Stimulated activated CD8-positive, alpha-beta memory T cell treated with anti-CD3 and anti-CD28 coated beads, Interleukin-2, amount 100 ng/mL, for 48 hours (primary cell): ENCODE results near the gene PDSS1.

Experiments
- DNase-seq, 2 donors: peaks; one replicate each; pipeline ENCODE4 v3.0.0-alpha.2; 2020; ENCODE audit warnings: low read depth in 2 of 2

PDSS1 gene

DNA sequence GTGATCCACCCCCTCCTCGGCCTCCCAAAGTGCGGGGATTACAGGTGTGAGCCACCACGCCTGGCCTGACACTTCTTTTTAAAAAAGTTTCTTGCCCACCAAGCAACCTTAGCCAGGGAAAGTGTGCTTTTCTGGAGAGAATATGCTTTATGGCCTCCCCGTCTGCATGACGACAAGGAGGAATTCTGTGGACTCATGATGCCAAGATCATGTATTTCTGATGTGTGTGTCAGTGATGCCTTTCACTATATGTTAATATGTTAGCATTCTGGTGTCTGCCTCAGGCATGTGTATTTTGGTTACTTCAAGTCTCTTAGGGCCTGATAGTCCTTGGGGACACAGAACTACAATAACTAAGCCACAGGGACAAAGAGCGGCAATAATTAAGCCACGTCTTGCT is 2.1 kb downstream of the PDSS1 start:
- DNase-seq, result no peak

DNA sequence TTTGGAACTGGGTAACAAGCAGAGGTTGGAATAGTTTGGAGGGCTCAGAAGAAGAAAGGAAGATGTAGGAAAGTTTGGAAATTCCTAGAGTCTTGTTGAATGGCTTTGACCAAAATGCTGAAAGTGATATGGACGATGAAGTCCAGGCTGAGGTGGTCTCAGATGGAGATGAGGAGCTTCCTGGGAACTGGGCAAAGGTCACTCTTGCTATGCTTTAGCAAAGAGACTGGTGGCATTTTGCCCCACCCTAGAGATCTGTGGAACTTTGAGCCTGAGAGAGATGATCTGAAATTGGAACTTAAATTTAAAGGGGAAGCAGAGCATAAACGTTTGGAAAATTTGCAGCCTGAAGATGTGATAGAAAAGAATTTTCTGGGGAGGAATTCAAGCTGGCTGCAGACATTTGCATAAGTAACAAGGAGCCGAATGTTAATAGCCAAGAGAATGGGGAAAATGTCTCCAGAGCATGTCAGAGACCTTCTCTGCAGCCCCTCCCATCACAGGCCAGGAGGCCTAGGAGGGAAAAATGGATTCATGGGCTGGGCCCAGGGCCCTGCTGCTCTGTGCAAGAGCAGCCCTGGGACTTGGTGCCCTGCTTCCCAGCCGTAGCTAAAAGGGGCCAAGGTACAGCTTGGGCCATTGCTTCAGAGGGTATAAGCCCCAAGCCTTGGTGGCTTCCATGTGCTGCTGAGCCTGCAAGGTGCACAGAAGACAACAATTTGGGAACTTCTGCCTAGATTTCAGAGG is 3.6 kb downstream of the PDSS1 start:
- no peak for DNase-seq

DNA sequence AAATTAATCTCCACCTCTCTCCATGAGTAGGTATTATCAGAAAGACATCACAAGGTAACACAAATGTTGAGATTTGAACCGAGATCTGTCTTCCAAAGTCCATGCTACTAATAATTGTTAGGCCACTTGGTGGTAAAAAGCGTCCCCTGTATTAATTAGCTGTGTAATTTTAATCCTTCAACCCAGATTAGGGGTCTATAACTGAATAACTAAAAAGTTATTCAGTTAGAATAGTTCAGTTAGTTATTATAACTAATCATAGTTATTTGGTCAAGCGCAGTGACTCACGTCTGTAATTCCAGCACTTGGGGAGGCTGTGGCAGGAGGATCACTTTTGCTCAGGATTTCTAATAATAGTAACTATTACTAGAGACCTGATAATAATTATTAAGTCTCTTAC is 5.6 kb downstream of the PDSS1 start:
- DNase-seq, result no peak

DNA sequence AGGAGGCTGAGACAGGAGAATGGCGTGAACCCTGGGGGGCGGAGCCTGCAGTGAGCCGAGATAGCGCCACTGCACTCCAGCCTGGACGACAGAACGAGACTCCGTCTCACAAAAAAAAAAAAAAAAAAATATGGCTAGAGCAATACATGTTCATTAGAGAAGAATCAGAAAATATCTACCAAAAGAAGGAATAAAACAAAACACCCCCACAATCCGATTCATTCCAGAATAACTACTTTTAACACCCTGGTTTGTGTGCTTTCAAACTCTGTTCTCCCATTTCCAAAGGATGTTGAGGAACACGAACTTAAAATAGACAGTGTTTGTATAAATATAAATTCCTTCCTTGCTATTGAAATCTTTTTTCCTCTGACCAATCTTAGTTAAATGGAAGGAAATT is 6.5 kb downstream of the PDSS1 start:
- DNase-seq, result no peak

DNA sequence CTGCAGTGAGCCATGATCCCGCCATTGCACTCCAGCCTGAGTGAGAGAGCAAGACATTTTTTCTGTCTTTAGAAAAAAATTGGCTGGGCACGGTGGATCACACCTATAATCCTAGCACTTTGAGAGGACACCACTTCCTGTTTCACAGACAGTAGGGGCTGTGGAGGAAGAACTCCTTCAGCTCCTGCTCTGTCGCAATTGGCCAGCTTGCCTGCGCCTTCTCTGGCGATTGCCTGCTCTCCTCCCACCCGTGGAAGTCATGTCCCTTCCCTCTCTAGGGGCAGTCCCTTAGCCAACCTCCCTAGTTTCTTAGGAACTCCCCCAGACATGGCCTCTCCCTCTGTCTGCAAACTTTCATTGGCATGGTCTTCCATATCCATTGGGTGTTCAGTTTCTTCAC is 8.7 kb downstream of the PDSS1 start:
- DNase-seq, result no peak

DNA sequence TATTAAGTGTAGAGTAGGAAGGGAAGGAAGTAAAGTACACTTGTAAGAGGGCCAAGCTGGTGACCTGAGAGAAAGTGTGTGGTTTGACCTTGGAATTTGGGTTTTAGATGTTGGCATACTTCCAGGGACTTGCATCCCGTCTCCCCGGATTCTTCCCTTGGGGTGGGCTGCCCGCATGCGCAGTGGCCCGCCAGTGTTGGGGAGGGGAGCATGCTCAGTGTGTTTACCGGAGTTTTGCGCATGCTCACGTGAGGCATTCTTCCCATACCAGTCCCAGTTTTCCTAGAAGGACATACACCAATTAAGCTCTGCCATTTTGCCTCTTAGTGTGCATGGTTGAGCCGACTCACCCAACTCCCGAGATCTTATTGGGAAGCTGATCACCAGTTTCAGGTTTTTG is 9.4 kb downstream of the PDSS1 start:
- no peak for DNase-seq

DNA sequence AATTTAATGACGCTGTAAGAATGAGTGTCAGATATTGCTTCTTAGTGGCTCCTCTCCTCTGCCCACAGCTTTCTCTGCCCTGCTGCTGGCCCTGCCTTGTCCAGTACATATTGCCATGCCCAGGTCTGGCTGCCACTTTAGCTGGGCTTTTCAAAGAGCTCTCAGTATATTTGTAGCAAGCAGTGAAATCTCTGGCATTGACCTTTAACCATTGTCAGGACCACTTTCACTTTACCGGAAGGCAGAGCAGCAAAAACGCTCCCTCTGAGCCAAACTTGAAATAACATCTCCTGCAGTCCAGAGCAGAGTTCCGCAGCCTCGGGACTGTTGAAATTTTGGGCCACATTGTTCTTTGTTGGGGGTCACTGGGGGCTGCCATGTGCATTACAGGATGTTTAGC is 13.8 kb downstream of the PDSS1 start:
- DNase-seq, result no peak

DNA sequence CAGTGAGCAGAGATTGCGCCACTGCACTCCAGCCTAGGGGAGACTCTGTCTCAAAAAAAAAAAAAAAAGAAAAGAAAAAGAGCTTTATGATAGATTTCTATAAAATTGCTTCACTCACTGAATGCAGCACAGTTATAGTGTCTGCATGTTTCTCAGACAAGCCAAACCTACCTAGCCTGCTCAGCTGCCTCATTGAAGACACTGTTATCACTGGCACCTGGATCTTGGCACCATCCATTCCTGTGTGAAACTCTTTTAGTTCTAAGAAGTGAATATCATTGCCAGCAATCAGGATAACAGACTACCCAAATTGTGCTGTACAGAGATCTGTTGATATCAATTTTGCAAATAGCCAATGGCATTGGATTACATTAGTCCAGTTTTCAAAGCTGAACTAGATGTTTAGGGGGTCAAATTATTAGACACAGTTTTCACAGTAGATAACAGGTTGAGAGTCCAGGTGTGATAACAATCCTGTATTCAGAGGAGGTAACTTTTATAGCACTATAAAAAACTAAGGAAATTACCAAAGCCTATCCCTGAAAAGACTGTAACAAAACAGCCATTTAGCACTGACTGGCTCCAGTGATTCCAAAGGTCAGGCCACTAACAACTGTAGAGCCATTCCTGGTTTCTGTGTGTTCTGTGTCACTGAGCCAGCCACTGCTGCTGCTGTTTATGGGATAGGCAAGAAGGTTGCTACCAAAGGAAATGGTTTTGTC is 17.1 kb downstream of the PDSS1 start:
- DNase-seq, result no peak

DNA sequence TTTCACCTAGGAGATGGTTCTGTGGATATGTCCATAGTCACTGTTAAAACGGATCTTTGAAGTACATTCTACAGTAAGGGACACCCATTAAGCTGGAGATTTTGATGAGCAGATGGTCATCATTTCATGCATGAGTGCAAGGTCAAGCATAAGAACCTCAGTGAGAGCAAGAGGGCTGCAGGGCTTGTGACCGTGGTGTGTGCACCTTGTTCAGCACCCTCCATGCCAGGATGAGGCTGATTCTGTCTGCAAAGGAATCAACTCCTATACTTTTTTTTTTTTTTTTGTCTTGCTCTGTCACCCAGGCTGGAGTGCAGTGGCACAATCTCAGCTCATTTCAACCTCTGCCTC is 17.6 kb downstream of the PDSS1 start:
- no peak for DNase-seq

DNA sequence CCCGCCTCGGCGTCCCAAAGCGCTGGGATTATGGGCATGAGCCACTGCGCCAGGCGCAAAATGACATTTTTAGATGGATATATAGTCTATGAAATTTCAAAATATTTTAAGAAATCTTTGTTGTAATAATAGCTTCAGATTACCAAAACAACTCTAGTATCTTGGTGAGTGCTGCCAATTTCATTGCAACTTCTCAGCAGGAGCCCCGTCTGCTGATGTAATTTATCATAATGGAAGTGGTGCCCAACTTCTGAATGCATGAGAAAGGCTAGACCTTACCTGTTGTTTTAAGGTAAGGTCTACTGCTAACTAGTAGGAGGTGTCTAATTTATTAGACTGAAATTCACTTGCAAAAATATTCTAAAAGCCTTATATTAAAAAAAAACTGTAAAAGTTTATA is 20.0 kb downstream of the PDSS1 start:
- no peak for DNase-seq

DNA sequence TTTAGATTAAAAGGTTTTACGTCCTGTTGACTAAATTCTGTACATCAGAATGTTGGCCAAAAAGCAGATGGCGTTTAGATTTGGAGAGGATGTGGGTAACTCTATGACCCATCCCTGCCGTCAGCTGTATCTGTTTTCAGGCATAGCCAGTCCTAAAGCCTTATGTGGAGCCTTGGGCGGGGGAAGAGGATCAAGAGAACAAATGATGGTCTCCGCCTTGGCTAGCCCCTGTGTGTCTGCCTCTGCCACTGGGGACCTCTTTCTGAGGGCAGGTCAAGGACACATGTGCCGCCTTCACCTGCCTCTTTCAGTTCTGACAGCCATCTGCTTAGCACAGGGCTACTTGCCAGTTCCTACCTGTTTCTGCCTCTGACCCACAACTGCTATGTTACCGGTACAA is 24.1 kb downstream of the PDSS1 start:
- DNase-seq, result peak in 1 of 2 donors; percentile 19

DNA sequence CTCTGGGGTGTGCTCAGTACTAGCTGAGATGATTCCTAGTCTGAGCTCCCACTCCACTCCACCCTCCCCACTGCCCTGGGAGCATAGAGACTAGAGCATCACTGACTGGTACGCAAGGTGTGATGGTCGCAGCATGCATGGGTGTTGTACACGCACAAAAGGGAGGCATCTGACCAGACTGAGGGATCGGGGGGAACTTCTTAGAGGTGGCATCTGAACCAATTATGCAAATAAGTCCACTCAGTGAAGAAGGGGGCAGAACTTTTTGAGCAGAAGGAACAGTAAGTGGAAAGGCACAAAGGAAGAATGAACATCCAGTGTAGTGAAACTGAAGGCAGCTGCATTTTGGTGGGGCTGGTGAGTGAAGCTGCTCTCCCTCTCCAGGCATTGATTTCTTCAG is 25.5 kb downstream of the PDSS1 start:
- no peak for DNase-seq

DNA sequence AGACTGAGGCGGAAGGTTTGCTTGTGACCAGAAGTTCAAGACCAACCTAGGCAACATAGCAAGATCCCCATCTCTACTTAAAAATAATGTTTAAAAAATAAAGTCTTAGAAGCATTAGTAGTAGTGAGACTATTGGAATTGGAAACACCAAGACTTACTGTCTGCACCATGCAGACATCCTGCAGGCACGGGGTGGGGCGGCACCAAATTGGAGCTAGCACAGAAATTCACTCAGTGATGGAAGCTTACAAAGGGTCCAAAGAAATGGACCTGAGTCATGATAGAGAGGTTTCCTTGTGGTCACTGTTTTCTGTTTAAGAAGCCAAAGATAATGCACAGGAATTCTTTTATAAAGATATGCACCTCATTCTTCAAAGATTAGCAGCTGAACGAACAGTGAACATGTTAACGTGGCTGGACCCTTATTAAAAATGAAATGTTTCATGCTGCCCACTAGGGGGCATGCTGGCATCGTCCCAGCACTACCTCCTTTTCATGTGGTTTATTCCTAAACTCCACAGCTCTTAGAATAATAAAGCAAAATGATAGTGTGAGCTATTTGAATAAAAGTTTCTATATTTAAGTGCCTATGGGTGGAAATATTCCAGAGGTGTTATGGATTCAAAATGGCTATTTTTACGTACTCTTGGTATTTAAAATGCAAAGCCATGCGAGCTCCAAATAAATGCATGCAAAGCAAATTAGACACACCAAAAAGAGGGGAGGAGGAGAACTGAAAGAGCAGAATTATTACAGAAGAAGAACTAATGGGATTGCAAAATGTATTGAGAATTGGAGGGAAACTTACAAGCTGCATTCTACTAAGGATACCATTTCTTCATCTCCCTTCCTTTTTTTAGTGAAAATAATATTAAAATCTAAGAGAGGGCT is 28.6 kb downstream of the PDSS1 start:
- DNase-seq, result no peak

DNA sequence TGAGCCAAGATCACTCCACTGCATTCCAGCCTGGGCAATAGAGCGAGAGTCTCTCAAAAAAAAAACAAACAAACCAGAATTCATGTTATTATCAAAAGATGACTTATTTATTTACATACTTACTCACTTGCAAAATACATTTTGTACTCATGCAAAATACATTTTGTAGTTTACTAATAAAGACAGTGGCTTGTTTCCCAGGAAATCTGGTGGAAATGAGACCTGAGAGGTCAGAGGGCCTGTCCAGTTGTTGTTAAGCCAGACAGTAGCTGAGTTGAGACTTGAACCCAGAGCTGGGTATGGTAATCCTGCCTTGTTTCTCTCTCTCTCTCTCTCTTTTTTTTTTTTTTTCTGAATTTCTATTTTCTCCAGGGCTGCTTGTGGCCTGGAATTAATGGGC is 29.5 kb downstream of the PDSS1 start:
- DNase-seq, result no peak

DNA sequence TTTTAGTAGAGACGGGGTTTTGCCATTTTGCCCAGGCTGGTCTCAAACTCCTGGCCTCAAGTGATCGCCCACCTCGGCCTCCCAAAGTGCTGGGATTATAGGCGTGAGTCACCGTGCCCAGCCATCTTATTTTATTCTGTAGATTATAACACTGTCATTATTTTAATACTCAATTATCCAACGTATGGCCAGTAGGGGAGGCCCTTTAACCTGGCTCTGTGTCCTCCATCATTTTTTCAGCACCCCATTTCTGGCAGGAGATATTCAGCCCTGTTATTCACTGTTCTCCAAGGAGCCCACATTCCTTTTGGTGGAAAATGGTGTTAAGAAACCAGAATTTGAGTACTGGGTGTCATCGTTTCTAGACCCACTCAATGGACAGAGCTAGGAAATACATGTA is 31.5 kb downstream of the PDSS1 start:
- no peak for DNase-seq

DNA sequence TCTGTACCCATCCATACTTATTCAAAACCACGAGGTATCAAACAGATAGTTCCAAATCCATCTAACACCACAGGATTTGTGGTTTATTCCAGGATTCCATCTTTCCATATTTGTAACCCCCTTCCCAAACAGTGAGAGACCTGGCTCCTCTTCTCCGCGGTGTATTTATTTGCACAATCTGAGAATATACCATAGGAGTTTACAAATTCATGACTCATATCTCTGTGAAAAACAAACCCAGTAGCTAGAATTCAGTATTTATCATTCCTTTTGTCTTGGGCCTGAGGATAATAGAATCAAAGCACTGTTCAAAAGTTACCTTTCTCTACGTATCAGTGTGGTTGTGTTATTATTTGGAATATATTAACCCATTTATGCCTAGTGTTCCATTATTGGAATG is 31.9 kb downstream of the PDSS1 start:
- no peak for DNase-seq

DNA sequence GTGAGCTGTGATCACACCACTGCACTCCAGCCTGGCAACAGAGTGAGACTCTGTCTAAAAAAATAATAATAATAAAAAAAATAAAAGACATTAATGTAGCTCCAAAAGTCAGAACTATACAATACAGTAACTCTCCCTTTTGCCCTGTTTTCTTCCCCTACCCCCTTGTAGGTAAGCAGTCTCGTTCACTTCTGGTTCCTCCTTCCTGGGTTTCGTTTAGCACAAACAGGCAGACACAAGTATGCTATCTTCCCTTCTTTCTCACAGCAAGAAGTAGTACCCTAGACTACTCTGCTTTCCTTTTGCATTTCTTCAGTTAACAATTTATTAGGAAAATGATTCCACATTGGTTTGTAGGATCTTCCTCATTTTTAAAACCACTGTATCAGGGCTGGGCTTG is 33.1 kb downstream of the PDSS1 start:
- no peak for DNase-seq

DNA sequence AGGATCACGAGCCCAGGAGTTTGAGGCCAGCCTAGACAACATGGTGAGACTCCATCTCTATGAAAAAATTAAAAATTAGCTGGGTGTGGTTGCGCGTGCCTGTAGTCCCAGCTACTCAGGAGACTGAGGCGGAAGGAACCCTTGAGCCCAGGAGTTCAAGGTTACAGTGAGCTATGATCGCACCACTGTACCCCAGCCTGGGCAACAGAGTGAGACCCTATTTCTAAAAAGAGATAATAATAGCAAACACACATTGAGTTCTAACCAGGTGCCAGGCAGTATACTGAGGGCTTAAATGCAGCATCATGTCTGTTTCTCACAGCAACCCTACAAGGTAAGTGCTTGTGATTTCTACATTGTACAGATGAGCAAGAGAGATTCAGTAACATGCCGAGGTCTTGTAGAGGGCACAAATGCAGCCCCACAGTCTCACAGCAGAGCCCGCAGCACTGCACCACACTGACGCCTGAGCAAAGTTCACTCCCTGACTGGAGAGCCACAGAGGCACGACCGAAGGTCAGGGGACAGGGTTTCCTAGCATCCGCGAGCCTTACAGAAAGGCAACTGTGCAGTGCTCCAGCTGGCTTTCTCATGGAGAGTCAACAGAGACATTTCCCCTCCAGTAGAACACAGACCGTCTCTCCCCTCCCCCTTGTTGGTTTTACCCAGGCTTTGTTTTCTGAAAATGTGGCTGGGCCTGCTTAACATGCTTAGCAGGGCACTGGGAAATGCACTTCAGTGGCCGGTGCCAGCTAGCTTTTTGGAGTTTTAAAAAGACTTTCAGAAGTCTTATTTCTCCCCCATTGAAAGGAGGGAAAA is 36.5 kb downstream of the PDSS1 start:
- no peak for DNase-seq

DNA sequence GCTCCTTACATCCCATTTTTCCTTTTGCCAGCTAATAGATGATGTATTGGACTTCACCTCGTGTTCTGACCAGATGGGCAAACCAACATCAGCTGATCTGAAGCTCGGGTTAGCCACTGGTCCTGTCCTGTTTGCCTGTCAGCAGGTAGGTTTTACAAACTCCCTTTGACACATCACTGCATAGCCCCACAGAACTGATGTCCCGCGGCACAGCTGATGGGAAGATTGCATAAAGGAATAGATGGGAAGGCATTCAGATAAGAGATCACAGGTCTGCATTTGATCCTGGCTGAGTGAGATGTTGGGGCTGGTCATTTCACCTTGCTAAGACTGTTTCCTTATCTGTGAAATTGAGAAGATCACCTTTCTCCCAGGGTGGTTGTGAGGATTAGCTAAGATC is 37.9 kb downstream of the PDSS1 start:
- DNase-seq, result no peak

DNA sequence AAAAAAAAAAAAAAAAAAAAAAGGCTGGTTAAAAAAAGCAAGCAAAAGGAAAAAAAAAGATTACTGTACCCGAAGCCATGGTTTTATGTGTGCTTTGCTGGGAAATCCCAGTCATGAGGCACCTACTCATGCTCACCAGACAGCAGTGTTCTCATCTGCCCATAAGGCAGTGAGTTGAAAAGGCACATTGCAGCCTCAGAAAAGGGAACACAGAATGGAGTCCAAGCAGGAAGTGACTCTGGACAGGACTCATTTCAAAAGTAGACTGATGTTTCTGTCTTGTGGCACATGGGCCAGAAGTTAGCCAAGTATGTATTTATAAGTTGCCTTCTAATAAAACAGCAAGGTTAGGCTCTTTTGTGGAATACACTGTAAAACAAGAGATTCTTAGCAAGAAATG is 40.2 kb downstream of the PDSS1 start:
- DNase-seq, result no peak

DNA sequence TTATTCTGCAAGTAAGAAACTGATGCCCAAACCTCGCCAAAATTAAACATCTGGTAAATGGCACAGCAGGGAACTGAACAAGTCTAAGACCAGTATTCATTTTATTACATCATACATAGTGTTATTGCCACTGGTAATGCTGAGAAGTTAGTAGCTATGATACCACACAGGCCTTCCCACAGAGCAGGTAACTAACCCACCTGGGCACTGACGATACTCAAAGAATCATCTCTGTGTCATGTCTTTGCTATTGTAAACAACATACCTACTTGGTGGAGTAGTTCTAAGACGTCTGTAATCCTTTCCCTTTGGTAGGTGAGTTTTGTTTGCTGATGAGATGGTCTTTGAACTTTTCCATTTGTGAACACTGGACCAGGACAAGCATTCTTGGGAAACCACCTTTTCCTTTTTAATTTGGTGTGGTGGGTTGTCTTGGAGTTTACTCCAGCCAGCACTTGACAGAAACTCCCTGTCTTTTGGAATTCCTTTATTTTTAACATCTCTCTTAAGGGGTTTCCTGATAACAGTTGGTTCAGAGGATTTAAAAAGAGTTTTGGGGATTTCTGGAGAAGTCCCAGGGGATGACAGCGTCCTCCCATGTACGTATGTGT is 40.9 kb downstream of the PDSS1 start:
- DNase-seq, result no peak
